ENCODE results near the gene BMP5.

Gene BMP5

DNA sequence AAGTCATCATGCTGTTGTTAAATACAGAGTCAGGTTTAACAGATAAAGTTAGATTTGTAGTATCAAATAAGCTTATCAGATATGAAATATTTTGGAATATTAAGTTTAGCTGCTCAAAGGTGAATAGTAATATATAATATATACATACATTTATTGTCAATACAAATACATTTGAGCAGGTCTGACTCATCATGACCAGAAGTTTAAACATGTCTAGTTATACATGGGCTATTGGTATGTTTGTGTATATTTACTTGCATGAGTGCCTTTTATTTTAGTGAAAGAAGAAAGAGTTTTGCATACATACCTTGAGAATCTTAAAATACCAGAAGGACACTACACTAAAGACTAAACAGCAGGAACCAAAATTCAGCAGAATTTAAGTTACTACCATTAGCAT, 76.8 kb downstream of the BMP5 start:
- no peak for DNase-seq

DNA sequence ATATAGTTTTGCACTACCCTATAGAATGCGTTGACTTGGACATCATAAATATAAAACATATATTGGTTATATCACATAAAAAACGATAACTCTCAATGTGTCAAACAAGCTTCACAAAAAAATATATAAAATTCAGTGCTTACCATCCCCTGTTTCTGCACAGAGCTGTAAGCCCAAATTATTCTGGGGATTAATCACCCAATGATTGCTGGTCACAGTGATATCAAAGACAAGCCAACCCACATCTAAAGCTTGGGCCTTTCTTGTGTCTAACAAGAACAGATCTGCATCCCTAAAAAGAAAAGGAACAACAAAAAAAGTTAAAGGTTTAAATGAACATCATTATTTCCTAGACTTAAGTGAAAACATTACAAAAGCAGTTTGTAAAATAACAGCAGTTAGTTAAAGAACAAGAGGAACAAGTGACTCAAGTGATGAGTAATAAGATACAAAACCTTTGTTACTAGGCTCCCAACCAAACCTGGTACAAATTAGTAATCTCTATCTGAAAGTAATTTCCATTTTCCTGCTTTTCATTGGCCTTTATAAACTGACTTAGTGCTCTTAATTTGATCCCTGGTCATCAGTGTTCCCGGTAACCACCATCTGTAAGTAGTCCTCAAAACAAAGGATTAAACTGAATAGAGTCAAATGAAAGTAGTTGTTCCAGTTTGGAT, 81.1 kb downstream of the BMP5 start:
- DNase-seq, result no peak

GRCh38 chr6:55785273-55785672, 90.1 kb downstream of the BMP5 start:
- DNase-seq, result no peak

DNA sequence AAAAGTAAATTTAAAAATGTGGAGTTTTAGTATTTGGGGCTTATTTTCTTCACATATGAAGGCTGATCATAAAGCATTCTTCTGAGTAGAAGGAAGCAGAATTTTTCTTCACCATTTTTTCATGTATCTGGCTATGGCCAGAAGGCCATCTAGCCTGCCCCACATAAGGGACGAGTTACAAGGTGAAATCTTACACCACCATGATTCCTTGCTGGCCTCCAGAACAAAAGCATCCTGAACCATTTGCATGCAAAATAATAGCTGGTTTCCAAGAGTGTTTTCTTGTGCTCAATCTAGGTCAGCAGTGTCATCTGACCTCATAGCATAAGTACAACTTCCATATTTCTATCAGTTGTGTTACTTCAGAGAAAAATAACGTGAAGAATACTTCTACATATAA, 93.1 kb downstream of the BMP5 start:
- no peak for DNase-seq

GRCh38 chr6:55778705-55779104, 96.7 kb downstream of the BMP5 start:
- DNase-seq, result no peak

DNA sequence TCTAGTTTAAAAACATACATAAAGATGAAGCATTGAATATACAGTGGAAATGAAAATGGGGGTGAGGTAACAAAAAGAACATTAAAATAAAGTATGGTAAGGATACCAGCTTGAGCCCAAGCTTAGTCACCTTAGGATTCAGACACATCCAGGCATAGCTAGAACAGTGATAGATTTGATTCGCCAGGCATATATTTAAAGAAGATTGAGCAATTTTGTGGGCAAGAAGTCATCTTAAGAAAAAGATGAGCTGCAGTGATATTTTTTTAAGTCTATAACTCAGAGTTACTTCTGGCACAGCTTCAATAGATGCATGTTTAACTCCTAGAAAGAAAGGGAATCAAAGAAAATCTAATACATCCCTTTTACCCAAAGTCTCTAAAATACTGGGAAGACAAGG, 97.9 kb downstream of the BMP5 start:
- DNase-seq, result no peak

DNA sequence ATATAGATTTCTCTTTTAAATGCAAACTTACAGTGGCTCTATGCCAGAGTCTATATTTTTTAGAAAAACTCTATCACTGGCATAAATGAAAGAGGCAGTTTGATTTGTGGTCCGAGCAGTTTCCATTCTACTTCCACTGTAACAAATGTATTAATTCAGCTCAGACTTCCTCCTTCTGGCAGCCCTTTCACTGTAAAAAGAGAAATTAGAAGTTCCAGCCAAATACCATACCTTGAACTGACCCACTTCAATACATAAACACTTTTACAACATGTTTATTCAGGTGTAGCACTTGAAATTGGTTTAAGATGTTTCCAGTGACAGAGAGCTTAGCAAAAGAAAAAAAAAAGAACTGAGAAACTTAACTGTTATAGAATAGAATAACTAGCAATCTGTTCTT, 99.3 kb downstream of the BMP5 start:
- no peak for DNase-seq

- DNase-seq, result no peak
These were observed 100.4 kb downstream of the BMP5 start for GRCh38 chr6:55775029-55775318.

DNA sequence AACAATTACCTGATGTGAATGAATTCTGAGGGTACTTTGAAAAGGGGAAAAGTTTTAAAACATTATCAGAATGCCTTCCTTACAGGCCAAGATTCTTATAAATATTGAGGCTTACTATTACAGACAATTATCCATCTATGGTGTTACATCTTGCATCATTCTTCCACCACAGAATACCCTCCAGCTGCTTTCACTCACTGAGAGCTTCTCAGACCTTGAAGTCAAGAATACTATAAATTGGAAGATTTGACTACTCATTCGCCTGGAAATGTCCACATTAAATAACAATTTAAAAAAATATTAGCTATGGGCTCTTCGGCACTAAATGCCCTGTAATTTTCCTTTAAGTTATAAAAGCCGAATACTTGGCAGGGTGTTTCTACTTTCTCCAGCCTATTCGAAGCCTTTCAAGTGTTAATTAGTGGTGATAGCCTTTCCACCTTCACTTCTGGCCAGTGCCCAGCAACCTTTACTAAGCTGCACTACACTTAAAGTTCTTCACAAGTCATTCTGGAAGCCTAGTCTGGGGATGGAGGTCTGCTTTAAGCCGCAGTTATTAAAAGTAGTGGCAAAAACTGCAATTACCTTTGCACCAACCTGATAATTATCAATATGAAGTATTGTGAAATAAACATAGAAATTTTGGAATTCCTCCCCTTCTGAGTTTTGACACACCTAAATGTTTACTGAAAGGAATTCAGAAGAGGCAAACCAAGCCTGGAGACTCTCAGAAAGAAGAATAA, 100.9 kb downstream of the BMP5 start:
- DNase-seq, result no peak

GRCh38 chr6:55773620-55774216, 101.7 kb downstream of the BMP5 start:
- no peak for DNase-seq

DNA sequence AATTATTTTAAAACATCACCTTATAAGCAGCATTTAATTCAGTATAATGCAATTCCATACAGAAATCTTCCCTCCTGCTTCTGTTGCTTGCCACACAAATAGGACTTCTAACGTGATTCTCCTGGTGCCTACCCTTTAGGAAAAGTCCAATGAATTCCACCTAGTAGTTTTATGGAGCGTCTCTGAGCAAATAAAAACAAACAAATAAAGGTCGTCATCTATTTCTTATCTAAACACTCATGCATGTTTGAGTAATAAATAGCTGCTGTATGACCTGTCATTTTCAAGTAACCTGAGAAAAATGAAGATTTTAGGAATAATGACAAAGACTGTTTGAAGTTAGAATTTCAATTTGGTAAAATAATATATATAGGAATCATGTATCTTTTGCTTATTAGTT, 102.7 kb downstream of the BMP5 start:
- no peak for DNase-seq

- no peak for DNase-seq
These were observed 115.9 kb downstream of the BMP5 start for GRCh38 chr6:55759536-55759935.

DNA sequence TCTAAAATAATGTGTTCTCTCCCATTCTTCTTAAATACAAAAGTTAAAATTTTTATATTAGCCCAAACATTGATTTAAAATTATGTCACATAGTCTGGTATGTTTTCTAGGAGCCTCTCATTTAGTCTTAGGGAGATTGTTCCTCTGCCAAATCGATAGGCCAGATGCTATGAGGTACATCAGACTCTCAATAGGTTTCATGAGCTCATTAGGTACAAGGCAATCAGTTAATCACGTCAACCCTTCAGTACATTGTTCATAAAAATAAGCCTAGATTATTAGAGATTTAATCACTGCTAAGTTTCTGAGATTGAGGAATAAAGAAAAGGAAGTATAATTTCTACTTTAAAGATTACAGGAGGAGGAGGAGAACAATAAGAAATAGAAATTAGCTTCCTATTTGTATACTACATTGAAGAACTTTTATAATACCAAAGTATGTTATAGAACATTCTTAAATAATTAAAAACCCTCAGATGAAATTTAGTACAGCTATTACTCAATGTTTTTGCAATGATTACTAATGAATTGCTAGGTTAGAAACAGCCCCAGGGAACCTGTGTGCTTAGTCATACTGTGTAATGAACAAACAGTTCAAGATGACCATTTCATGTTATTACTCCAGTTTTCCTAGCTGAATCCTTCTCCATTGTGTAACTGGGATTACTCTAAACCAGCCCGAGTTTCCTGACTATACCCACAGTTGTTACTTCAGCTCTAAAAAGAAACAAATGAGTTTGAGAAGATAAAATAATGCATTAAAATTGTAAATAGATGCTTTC, 117.0 kb downstream of the BMP5 start:
- DNase-seq, result no peak

DNA sequence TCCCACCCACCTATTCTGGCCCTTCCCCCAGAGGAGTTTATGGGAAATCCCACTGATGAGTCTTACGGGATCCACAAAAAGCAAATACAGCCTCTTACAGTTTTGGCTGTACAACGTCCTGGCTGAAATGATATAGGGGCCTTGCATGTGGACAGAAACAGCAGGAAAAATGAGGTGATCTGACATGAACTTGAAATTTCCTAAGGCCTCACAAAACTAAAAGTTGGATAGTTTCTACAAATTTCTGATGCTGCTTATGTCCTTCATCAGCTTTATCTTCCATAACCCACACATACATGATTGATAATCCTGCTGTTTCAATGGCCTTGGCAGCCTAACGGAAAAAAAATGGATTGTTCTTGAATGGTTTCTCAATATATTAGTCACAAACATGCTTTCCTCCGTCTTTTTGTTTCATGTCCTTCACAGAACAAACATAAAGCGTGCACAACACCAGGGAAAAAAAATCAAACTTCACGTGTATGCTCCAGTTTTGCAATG, 118.8 kb downstream of the BMP5 start:
- DNase-seq, result no peak

GRCh38 chr6:55748880-55749279, 126.5 kb downstream of the BMP5 start:
- no peak for DNase-seq

DNA sequence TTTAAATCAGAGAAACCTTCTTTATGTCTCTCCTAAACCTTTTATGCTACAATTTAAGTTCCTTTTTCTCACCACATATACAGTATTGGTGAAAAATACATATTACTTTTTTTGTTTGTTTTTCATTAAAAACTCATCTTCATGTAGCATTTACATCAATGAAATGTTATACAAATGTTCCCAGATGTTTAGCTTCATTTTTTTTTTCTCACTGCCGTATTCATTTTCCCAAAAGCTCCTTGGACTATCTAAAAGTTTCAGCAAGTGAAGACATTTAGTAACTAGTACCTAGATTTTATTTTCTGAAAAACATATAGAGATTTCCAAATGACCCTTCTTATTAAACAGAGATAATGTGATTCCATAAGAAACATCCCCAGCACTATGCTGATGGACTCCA, 128.9 kb downstream of the BMP5 start:
- DNase-seq, result no peak

GRCh38 chr6:55734256-55734655, 141.1 kb downstream of the BMP5 start:
- no peak for DNase-seq

DNA sequence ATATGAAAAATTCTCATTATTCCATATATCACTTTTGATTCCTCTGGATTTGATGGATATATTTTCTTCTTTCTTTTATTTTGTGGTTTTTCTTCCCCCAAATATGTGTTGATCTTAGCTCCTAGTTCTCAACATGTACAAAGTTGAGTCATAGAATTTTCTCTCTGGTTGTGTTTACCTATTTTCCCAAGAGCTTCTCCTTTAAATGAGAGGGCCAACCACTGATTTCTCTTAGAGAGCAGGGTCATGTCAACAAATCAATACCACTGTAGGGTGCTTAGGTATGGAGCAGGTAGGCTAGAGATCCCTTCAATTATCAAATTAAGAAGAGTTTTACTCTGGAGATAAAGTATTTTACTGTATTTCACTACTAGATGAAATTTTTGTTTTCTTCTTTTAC, 145.7 kb downstream of the BMP5 start:
- no peak for DNase-seq

GRCh38 chr6:55726144-55726543, 149.2 kb downstream of the BMP5 start:
- no peak for DNase-seq

GRCh38 chr6:55714831-55715230, 160.6 kb downstream of the BMP5 start:
- no peak for DNase-seq

GRCh38 chr6:55713436-55713835, 162.0 kb downstream of the BMP5 start:
- DNase-seq, result no peak

- DNase-seq, result no peak
These were observed 166.7 kb downstream of the BMP5 start for GRCh38 chr6:55708711-55709110.

All from activated CD4-positive, alpha-beta T cell treated with anti-CD3 and anti-CD28 coated beads for 48 hours (primary cell).